ENCODE results near the gene DGKI.

DNA sequence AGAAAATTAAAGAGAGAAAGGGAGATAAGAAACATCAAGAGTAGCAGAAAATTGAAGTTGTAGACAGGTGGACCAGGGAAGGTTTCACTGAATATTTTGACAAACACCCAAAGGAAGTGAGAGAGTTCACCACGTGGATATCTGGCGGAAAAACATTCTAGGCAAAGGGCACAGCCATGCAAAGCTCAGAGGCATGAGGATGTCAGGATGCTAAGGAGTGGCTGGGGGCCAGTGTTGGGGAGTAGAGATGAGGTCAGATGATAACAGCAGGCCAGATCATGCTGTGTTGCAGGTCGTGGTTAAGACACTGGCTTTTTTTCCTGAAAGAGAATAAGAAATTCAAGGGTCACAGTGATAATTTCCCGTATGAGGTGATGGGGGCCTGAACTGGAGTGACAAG lies 181.9 kb downstream of the DGKI start:
- TF ChIP-seq GATA2 (IDR thresholded peaks at IDR 0.05; ENCODE audit: low read depth, low read length) (peak; percentile 85), GATA3 (IDR thresholded peaks at IDR 0.05; ENCODE audit: low read depth, low read length) (peak; percentile 29; the same call in 1 of the 2 replicates)

Measured in SH-SY5Y (cell line).